Activated CD4-positive, alpha-beta T cell treated with anti-CD3 and anti-CD28 coated beads for 48 hours (primary cell): ENCODE results near the gene CEP295NL.
A peak's percentile ranks its signal among the peaks of the same experiment; 100 is the strongest.
"Not testable (repeated sequence)": the region's sequence is repeated elsewhere in the genome, so short reads cannot be mapped to it uniquely, and the experiment has no call there.

Experiments used
- DNase-seq: peaks from one replicate; pipeline ENCODE4 v3.0.0-alpha.2; 2020

The CEP295NL gene

DNA sequence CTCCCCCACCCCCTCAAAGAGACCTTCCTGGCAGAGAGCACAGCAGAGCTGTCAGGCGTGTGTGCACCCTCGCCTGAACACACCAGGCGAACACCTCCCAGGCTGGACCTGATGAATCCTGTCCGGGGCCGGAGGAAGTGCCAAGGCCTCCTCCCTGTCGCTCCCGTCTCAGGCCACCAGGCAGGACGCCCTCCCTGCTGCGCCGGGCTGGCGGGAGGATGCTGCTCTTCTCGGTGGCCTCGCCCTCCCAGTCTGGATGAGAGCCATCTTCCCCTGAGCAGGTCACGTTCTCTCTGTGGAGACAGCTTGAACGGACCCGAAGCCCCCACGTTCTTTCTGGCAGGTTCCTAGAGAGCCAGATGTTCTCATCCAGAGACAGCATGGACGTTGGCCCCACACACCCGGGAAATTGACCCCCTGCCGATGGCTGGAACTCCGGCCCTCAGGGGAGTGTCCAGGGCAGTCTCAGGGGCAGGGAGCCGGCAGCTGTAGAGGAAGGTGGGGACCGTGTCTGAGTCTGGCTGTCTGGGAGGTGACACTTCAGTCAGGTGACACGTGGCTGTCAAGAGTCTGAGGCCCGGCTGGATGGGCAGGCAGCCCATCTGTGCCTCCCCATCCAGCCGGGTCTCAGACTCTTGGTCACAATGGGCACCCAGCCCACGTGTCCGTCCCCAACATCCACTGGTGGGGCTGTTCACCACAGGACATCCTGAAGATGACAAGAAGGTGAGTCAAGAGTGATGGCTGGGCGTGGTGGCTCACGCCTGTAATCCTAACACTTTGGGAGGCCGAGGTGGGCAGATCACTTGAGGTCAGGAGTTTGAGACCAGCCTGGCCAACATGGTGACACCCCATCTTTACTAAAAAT, 27.1 kb upstream of the CEP295NL start:
- no peak for DNase-seq

DNA sequence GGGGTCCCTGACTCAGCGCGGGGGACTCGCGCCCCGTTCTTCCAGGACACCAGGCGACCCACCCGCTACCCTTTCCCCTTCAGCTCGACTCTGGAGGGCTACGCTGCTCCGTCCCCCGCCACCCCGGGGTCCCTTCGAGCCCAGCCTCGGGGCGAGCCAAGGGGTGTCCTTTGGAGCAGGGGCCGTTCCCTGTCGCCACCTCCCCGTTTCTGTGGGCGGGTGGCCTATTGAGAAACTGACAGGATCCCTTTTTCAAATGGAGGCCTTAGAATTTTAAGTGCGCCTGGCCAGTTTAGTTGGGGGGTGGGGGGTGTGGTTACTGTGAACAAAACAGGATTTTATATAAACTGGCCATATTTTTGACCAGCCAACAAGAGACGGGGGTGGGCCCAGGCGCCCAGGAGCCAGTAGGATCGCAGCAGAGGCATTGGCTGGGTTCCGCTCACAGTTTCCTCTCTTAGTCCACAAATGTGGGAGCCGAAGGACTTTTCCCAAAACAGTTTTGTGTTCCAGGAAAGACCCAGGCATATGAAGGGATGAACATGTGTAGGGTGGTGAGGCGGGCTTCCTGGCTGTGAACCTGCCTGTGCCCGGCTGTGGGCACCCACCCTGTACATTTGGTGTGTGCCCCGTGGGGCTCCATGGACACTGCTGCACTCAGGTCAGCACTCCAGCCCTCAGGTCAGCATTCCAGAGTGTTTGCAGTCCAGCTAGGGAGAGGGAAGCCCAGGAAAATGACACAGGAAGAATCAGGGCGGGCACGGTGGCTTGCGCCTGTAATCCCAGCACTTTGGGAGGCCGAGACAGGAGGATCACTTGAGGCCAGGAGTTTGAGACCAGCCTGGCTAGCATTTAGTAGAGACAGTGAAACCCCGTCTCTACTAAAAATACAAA, 22.9 kb upstream of the CEP295NL start:
- no peak for DNase-seq

- DNase-seq = peak; percentile 72
Observed at GRCh38 chr17:78925234-78925633, 22.2 kb upstream of the CEP295NL start, which contains the start of gene TIMP2. Gene TIMP2 (minus strand): TSS chr17:78925387. CDS start chr17:78925088, 299 bp downstream.

DNA sequence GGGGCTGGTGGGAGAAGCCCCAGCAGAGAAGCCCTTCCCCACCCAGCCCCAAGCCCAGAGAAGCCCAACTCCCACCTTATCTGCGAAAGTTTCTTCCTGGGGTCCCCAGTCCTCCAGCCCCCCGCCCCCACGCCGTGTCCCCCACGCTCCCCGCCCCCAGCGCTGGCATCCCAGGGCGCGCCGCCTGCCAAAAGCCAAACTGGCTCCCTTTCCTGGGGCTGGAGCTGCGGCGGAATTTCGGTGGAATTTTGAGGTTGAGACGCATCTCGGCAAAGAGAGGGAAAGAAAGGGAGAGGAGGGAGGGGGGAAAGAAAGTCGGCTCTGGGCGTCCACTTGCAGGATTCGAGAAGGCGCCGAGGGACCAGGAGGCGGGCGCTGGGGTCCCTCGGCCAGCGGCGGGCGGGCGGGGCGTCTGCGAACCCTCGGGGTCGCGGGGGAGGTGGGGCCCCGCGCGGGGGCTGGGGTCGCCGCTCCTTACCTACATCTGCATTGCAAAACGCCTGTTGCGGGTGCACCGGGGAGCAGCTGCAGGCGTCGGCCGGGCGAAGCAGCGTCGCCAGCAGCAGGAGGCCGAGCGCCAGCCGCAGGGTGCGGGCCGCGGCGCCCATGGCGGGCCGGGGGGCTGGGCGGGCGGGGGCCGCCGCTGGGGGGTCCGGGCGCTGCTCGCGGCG, 21.6 kb upstream of the CEP295NL start:
- DNase-seq = peak; percentile 14

GRCh38 chr17:78923660-78924453, 20.9 kb upstream of the CEP295NL start:
- peak; percentile 64 for DNase-seq

DNA sequence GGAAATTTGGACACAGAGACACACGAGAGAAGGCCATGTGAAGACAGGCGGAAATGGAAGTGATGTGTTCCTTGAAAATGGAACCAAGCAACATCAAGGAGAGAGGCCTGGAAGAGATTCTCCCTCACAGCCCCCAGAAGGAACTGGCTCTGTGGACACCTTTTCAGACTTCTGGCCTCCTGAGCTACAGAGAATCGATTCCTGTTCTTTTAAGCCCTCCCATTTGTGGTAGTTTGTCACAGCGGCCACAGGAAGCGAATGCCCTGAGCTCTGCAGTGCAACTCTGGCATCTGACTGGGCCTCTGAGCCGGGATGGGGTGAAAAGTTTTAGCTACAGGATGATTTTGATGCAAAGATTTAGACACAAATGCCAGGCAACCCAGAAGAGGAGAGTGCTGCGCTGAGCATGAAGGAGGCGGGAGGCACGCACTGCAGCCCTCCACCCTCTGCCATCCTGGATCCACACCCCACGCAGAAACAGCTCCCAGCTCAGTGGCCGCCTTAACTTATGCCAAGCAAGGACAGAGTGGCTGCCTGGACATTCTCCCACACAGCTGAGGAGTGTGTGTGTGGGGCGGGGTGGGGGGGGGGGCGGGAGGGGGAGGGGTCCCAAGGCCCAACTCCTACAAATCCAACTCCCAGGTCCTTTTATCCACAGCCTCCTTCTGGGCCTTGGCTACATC, 20.0 kb upstream of the CEP295NL start:
- DNase-seq = no peak

- no peak for DNase-seq
Observed at GRCh38 chr17:78921437-78921971, 18.5 kb upstream of the CEP295NL start.

DNA sequence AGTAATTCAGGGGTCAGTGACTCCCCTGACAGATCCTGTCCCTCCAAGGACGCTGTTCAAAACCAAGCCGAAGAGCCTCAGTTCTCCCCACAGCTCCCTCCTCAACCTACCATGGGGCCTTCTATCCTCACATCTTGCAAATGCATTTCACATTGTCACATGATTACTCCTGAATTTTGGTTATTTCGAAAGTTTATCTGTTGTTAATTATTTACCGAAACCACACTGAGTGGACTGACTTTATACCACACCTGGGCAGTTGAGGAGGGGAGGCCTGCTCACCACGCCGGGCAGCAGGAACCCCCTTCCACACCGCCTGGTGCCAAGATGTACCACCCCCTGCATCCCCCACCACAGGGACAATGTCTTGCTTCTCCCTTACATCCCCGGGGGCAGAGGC, 17.5 kb upstream of the CEP295NL start:
- DNase-seq = no peak

GRCh38 chr17:78919861-78920450, 17.0 kb upstream of the CEP295NL start:
- DNase-seq = no peak

- no peak for DNase-seq
Observed at GRCh38 chr17:78918979-78919378, 16.0 kb upstream of the CEP295NL start.

GRCh38 chr17:78917451-78918275, 14.7 kb upstream of the CEP295NL start:
- DNase-seq = no peak

DNA sequence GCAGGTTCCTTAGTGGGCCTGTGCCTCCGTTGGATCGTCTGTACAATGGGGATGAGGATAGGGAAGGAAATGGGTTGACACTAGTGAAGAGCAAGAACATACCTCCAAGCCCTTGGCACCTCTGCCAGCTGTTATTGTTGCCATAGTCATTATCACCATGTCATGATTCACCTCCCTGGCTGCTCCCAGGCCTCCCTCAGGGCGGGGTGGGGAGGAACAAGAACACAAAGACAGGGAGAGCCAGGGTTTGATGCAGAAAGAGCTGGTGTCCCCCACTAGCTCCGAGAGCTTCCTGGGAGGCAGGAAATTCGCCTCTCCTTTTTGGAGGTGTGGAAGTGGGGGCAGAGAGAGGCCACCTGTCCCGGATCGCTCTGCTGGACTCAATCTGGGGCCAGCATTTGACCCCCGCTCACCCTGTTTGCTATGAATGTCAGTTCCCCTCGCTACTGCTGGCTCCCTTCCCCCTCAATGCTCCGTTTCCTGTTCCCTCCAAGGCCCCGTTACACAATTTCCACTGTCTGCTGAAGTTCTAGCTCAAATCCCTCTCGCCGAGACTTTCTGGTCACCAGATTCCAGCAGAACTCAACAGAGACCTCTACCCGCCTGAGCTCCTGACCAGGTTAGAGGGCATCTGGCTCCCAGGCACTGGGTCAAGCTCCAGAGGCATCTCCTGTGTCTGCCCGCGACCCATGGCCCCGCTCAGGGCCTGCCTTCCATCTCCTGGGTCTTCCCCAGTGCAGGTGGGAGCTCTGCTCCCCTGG, 13.1 kb upstream of the CEP295NL start:
- peak; percentile 38 for DNase-seq

DNA sequence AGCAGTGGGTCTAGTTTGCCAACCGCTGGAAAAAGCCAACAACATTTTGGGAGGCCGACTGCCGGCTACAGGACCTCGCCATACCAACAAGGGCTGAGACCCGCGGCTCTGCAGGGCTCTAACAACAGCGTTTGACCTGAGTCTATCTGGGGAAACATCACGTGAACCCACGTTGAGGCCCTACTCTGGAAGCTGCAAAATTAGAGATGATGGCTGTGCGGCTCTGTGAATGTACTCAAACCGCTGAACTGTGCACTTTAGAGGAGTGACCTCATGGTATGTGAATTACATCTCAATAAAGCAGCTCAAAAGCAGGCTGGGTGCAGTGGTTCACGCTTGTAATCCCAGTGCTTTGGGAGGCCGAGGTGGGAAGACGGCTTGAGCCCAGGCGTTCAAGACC, 10.1 kb upstream of the CEP295NL start:
- DNase-seq = no peak

DNA sequence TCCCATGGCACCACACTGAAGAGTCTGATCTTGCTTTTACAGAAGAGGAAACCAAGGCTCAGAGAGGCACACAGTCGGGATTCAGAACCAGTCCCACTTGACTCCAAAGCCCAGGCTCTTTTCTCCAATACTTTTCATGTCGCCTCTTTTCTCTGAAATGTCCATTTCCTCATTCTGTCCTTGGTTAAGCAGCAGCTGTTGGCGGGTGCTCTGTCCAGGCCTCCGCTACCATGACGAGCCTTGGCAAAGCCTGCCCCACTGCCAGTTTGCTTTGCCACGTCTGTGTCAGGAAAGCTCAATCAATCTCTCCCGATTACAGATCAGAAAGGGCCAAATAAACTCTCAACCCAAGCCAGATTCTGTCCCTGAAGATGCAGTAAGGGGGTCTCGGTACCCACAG, 9.1 kb upstream of the CEP295NL start:
- DNase-seq = no peak

DNA sequence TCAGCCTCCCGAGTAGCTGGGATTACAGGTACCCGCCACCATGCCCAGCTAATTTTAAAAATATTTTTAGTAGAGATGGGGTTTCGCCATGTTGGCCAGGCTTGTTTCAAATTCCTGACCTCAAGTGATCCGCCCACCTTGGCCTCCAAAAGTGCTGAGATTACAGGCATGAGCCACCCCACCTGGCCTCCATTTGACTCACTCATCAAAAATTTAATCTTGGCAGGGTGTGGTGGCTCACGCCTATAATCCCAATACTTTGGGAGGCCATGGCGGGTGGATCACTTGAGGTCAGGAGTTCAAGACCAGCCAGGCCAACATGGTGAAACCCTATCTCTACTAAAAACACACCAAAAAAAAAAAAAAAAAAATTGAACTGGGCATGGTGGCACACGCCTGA, 8.5 kb upstream of the CEP295NL start:
- not testable (repeated sequence) for DNase-seq

DNA sequence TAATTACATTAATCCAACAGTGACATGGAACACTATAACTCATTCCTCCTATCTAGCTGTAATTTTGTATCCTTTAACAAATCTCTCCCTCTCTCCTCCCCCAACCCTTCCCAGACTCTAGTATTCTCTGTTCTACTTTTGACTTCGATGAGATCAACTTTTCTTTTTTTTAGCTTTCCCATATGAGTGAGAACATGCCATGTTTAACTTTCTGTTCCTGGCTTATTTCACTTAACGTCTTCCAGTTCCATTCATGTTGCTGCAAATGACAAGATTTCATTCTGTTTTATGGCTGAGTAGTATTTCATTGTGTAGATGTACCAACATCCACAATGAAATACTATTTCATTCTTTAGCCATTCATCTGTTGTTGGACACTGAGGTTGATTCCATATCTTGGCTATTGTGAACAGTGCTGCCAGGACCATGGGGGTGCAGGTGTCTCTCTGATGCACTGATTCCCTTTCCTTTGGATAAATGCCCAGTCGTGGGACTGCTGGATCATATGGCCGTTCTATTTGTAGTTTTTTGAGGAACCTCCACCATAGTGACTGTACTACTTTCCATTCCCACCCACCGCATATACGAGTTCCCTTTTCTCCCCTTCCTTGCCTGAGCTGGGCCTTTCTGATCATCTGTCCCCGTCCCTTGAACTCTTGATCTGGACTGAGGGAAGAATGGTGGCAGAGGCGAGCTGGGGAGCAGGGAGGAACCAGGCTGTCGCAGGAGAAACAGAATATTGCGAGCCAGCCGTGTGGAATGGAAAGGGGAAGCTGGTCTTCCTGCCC, 7.7 kb upstream of the CEP295NL start:
- no peak for DNase-seq

- DNase-seq = no peak
Observed at GRCh38 chr17:78908426-78908825, 5.4 kb upstream of the CEP295NL start.

- no peak for DNase-seq
Observed at GRCh38 chr17:78905541-78905940, 2.5 kb upstream of the CEP295NL start.
